Type B pancreatic cell (in vitro differentiated cells): ENCODE measurements around the gene LPAR5. TPM values are rescaled to one million over a fixed set of nuclear protein-coding genes. Genes with fewer than 3 reads are reported as not detected.
"Not testable (repeated sequence)": the region's sequence is repeated elsewhere in the genome, so short reads cannot be mapped to it uniquely, and the experiment has no call there.

Experiments used
- DNase-seq: peaks from one replicate; pipeline ENCODE4 v3.0.0; 2021; ENCODE audit warnings: mixed read lengths; ENCODE audit not compliant: unreplicated experiment; ENCODE audit errors: extremely low spot score
- H3K27ac Mint-ChIP-seq: 2 replicates; pipeline ENCODE4 v1.8.0; 2021; ENCODE audit warnings: mild to moderate bottlenecking, mixed read lengths
- H3K27me3 Mint-ChIP-seq: 2 replicates; pipeline ENCODE4 v1.8.0; 2021; ENCODE audit warnings: mixed read lengths
- H3K36me3 Mint-ChIP-seq: 2 replicates; pipeline ENCODE4 v1.8.0; 2021; ENCODE audit warnings: mixed read lengths
- H3K4me1 Mint-ChIP-seq: one replicate; pipeline ENCODE4 v1.8.0; 2021; ENCODE audit warnings: mixed read lengths; ENCODE audit not compliant: unreplicated experiment
- H3K4me3 Mint-ChIP-seq: 2 replicates; pipeline ENCODE4 v1.8.0; 2021; ENCODE audit warnings: mild to moderate bottlenecking, mixed read lengths
- H3K9me3 Mint-ChIP-seq: 2 replicates; pipeline ENCODE4 v1.8.0; 2021; ENCODE audit warnings: mixed read lengths
- CTCF ChIP-seq: fragments of 200-600 bp; sonication (generic); conservative IDR thresholded peaks from 2 replicates; pipeline ENCODE4 v1.5.0; 2021; ENCODE audit warnings: antibody characterized with exemption, mild to moderate bottlenecking
- total RNA-seq: library from RNA; stranded (reverse); gene quantifications from 2 replicates; pipeline ENCODE4 v1.2.1, GENCODE V29; 2021; ENCODE audit warnings: low replicate concordance

The LPAR5 gene
- total RNA-seq, 1 donor from 2014 or later: 2.7 TPM

GRCh38 chr12:6592087-6592486 lies 43.7 kb downstream of the LPAR5 start:
- Mint-ChIP-seq H3K36me3 (peaks cover 62% of the 10 kb centered on the region), H3K4me3 (no peak overlapping the region)

GRCh38 chr12:6586569-6586968 lies 49.2 kb downstream of the LPAR5 start:
- DNase-seq, H3K27me3 Mint-ChIP-seq, H3K27ac Mint-ChIP-seq, H3K4me3 Mint-ChIP-seq, H3K4me1 Mint-ChIP-seq, H3K9me3 Mint-ChIP-seq: not testable (repeated sequence)
- H3K36me3 Mint-ChIP-seq: peaks cover 51% of the 10 kb centered on the region

More at GRCh38 chr12:6592087-6592486, 43.7 kb downstream of the LPAR5 start:
- Mint-ChIP-seq H3K27ac (no peak overlapping the region), H3K9me3 (no peaks in the 10 kb centered on the region), H3K4me1 (no peaks in the 10 kb centered on the region), H3K27me3 (no peaks in the 10 kb centered on the region)
- DNase-seq: no peak
- TF ChIP-seq CTCF: no peak

- no peak overlapping the region for H3K4me3 Mint-ChIP-seq
- no peak for TF ChIP-seq CTCF
- no peaks in the 10 kb centered on the region for H3K27me3 Mint-ChIP-seq
- no peaks in the 10 kb centered on the region for H3K4me1 Mint-ChIP-seq
- no peaks in the 10 kb centered on the region for H3K9me3 Mint-ChIP-seq
- no peak for DNase-seq
- no peak overlapping the region for H3K27ac Mint-ChIP-seq
- H3K36me3 Mint-ChIP-seq: peaks cover 50% of the 10 kb centered on the region
Measured at GRCh38 chr12:6584293-6584692, 51.5 kb downstream of the LPAR5 start.

GRCh38 chr12:6582959-6583358 lies 52.8 kb downstream of the LPAR5 start:
- no peaks in the 10 kb centered on the region for H3K9me3 Mint-ChIP-seq
- DNase-seq: no peak
- no peak for TF ChIP-seq CTCF
- H3K27ac Mint-ChIP-seq: no peak overlapping the region
- no peaks in the 10 kb centered on the region for H3K4me1 Mint-ChIP-seq
- H3K27me3 Mint-ChIP-seq: no peaks in the 10 kb centered on the region
- no peak overlapping the region for H3K4me3 Mint-ChIP-seq
- peaks cover 57% of the 10 kb centered on the region for H3K36me3 Mint-ChIP-seq

GRCh38 chr12:6582196-6582595 lies 53.6 kb downstream of the LPAR5 start:
- no peaks in the 10 kb centered on the region for H3K4me1 Mint-ChIP-seq
- H3K27ac Mint-ChIP-seq: no peak overlapping the region
- TF ChIP-seq CTCF: peak; percentile 51
- no peaks in the 10 kb centered on the region for H3K9me3 Mint-ChIP-seq
- no peak overlapping the region for H3K4me3 Mint-ChIP-seq
- no peaks in the 10 kb centered on the region for H3K27me3 Mint-ChIP-seq
- DNase-seq: no peak
- peaks cover 57% of the 10 kb centered on the region for H3K36me3 Mint-ChIP-seq

GRCh38 chr12:6575648-6576047 lies 60.1 kb downstream of the LPAR5 start:
- Mint-ChIP-seq H3K4me1 (no peaks in the 10 kb centered on the region), H3K27ac (no peak overlapping the region), H3K36me3 (peaks cover 54% of the 10 kb centered on the region), H3K9me3 (no peaks in the 10 kb centered on the region), H3K27me3 (no peaks in the 10 kb centered on the region), H3K4me3 (no peak overlapping the region)
- no peak for TF ChIP-seq CTCF
- DNase-seq: no peak
